ENCODE data around the gene DNAJB14.

DNA sequence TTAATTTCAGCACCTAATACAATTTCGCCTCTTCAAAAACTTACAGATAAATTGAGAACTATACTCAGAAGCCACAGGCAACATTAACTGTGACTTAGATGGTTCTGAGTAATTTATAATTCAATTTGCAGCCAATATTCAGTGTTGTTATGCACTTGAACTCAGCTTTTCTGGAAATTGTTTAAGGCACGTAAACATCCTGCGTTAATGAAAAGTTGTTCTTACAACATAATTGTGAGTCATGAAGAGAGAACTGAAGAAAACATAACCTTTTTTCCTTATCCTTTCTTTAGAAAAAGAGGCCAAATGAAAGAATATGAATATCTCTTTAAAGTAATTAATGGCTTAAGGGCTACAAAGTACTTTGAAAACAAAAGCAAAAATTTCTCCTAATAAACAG, 20.3 kb upstream of the DNAJB14 start:
- TF ChIP-seq, protein P1, sequence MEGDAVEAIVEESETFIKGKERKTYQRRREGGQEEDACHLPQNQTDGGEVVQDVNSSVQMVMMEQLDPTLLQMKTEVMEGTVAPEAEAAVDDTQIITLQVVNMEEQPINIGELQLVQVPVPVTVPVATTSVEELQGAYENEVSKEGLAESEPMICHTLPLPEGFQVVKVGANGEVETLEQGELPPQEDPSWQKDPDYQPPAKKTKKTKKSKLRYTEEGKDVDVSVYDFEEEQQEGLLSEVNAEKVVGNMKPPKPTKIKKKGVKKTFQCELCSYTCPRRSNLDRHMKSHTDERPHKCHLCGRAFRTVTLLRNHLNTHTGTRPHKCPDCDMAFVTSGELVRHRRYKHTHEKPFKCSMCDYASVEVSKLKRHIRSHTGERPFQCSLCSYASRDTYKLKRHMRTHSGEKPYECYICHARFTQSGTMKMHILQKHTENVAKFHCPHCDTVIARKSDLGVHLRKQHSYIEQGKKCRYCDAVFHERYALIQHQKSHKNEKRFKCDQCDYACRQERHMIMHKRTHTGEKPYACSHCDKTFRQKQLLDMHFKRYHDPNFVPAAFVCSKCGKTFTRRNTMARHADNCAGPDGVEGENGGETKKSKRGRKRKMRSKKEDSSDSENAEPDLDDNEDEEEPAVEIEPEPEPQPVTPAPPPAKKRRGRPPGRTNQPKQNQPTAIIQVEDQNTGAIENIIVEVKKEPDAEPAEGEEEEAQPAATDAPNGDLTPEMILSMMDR (IDR thresholded peaks at IDR 0.05) = no peak
- TF ChIP-seq POLR2AphosphoS5 (IDR thresholded peaks at IDR 0.05) (no peak), POLR2A (IDR thresholded peaks at IDR 0.05) (no peak), EP300 (IDR thresholded peaks at IDR 0.05; ENCODE audit: low read depth) (no peak)
